GM12892 (cell line): Measurements from ENCODE around the gene CDC45.

Experiments used
- POLR2A ChIP-seq: IDR thresholded peaks from 2 replicates; pipeline ENCODE4 v1.6.1; 2011; ENCODE audit warnings: low read depth, low read length, control low read depth
- POLR2AphosphoS5 ChIP-seq: IDR thresholded peaks from 2 replicates; pipeline ENCODE4 v1.6.1; 2011; ENCODE audit warnings: low read depth, low read length, control low read depth

DNA sequence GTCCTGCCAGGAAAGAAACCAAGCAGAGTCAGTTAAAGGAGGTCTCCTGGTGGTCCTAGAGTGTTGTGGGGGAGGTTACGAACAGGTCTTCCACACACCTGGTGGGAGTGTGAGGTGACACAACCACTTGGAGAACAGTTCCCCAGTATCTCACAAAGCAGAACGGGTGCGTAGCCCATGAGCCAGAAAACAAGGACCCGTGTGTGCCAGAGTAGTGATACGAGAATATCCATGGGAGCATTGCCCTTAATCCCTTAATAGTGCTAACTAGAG, 66.2 kb downstream of the CDC45 start:
- TF ChIP-seq POLR2A (no peak), POLR2AphosphoS5 (no peak)
